Tibial nerve (tissue), 4 donors: ENCODE results near the gene HOXC4. TPM values are rescaled to one million over a fixed set of nuclear protein-coding genes. Genes with fewer than 3 reads are reported as not detected.
"Not testable (repeated sequence)": the region's sequence is repeated elsewhere in the genome, so short reads cannot be mapped to it uniquely, and the experiment has no call there.

ENCODE experiments used
- DNase-seq, 2 donors: peaks; one replicate each; pipeline ENCODE4 v3.0.0-alpha.2; 2019; ENCODE audit warnings: low spot score in 2 of 2
- H3K27ac ChIP-seq, 4 donors: fragments of 200-600 bp; sonication (generic) in 3 of 4; one replicate each; pipeline ENCODE4 v1.5.1; 2017 to 2019; ENCODE audit warnings: mild to moderate bottlenecking in 1 of 4
- H3K27me3 ChIP-seq, 2 donors: fragments of 200-600 bp; sonication (generic) in 1 of 2; one replicate each; pipeline versions ENCODE4 v1.5.1 to v1.6.0; 2017 to 2019
- H3K36me3 ChIP-seq, 3 donors: fragments of 200-600 bp; sonication (generic); one replicate each; pipeline ENCODE4 v1.5.1; 2018 to 2019
- H3K4me1 ChIP-seq, 4 donors: fragments of 200-600 bp; sonication (generic) in 3 of 4; one replicate each; pipeline ENCODE4 v1.5.1; 2017 to 2019
- H3K4me3 ChIP-seq, 4 donors: fragments of 200-600 bp; sonication (generic) in 3 of 4; one replicate each; pipeline ENCODE4 v1.5.1; 2017 to 2019; ENCODE audit warnings: mild to moderate bottlenecking in 1 of 4, moderate library complexity in 1 of 4
- H3K9me3 ChIP-seq, 4 donors: fragments of 200-600 bp; sonication (generic) in 3 of 4; one replicate each; pipeline ENCODE4 v1.5.1; 2017 to 2019
- CTCF ChIP-seq, 5 experiments: fragments of 200-600 bp in 3 of 5; fragments of 450-650 bp in 2 of 5; sonication (generic) in 3 of 5; IDR thresholded peaks; one replicate each; pipeline ENCODE4 v1.5.1; 2016 to 2019; ENCODE audit warnings: antibody characterized with exemption in 5 of 5, mild to moderate bottlenecking in 3 of 5, moderate library complexity in 2 of 5
- EP300 ChIP-seq, 2 donors: sonication (generic); formaldehyde crosslinking; IDR thresholded peaks; one replicate each; pipeline ENCODE4 v1.6.1; 2017; ENCODE audit warnings: antibody characterized with exemption in 2 of 2, mild to moderate bottlenecking in 1 of 2
- POLR2A ChIP-seq, 2 donors: fragments of 450-650 bp; IDR thresholded peaks; one replicate each; pipeline ENCODE4 v1.6.1; 2017; ENCODE audit warnings: antibody characterized with exemption in 2 of 2, mild to moderate bottlenecking in 2 of 2, moderate library complexity in 2 of 2
- WGBS, 2 donors: methylation state at CpG; one replicate each; pipeline ENCODE4 v1.1.5; 2018; 5-methylcytosine and 5-hydroxymethylcytosine counted together
- total RNA-seq, 4 donors: library from RNA; depleted of rRNA; stranded (reverse); fragments of >200 nt; gene quantifications; one replicate each; pipeline ENCODE4 v1.1.0, GENCODE V29; 2016

HOXC4 gene
- total RNA-seq, 4 donors from 2014 or later: 2.7 to 8.1 (median 4.1) TPM

GRCh38 chr12:54068418-54069070 is 14.9 kb downstream of the HOXC4 start:
- WGBS, 2 donors: 84 to 89% methylated on average over 4 of the region's 4 CpGs
- DNase-seq: no peak
- no peaks in the 10 kb centered on the region for H3K36me3 ChIP-seq
- H3K4me3 ChIP-seq: no peak overlapping the region
- H3K27me3 ChIP-seq: no peaks in the 10 kb centered on the region
- TF ChIP-seq POLR2A (IDR thresholded peaks at IDR 0.05) (no peak), EP300 (IDR thresholded peaks at IDR 0.05) (no peak), CTCF (IDR thresholded peaks at IDR 0.05) (no peak)
- H3K27ac ChIP-seq: no peak overlapping the region
- H3K4me1 ChIP-seq: peaks cover 0 to 3% (median 0%) of the 10 kb centered on the region in 4 donors
- no peaks in the 10 kb centered on the region for H3K9me3 ChIP-seq

GRCh38 chr12:54071942-54072341 is 18.3 kb downstream of the HOXC4 start:
- Histone ChIP-seq H3K27me3 (no peaks in the 10 kb centered on the region), H3K4me1 (peaks cover 0 to 3% (median 0%) of the 10 kb centered on the region in 4 donors), H3K27ac (no peak overlapping the region), H3K36me3 (no peaks in the 10 kb centered on the region), H3K4me3 (no peak overlapping the region), H3K9me3 (no peaks in the 10 kb centered on the region)
- no peak for DNase-seq
- 46 to 64% methylated on average over 1 of the region's 1 CpG for WGBS, 2 donors
- TF ChIP-seq EP300 (IDR thresholded peaks at IDR 0.05) (no peak), POLR2A (IDR thresholded peaks at IDR 0.05) (no peak), CTCF (IDR thresholded peaks at IDR 0.05) (no peak)

- H3K4me3 ChIP-seq: no peak overlapping the region
- 81 to 86% methylated on average over 6 of the region's 6 CpGs for WGBS, 2 donors
- H3K27me3 ChIP-seq: no peaks in the 10 kb centered on the region
- TF ChIP-seq EP300 (IDR thresholded peaks at IDR 0.05): no peak
- no peak for TF ChIP-seq POLR2A (IDR thresholded peaks at IDR 0.05)
- no peak for TF ChIP-seq CTCF (IDR thresholded peaks at IDR 0.05)
- H3K9me3 ChIP-seq: no peaks in the 10 kb centered on the region
- H3K4me1 ChIP-seq: no peaks in the 10 kb centered on the region
- H3K27ac ChIP-seq: no peak overlapping the region
- H3K36me3 ChIP-seq: no peaks in the 10 kb centered on the region
- DNase-seq: no peak
These were observed 20.7 kb downstream of the HOXC4 start for GRCh38 chr12:54074308-54074707.

- no peaks in the 10 kb centered on the region for H3K36me3 ChIP-seq
- no peak overlapping the region for H3K4me3 ChIP-seq
- H3K4me1 ChIP-seq: no peaks in the 10 kb centered on the region
- H3K27me3 ChIP-seq: no peaks in the 10 kb centered on the region
- H3K9me3 ChIP-seq: no peaks in the 10 kb centered on the region
- peak overlapping the region in 1 of 4 donors; percentile 91 for H3K27ac ChIP-seq
- WGBS, 2 donors: 47 to 64% methylated on average over 6 of the region's 6 CpGs
- TF ChIP-seq POLR2A (IDR thresholded peaks at IDR 0.05) (no peak), EP300 (IDR thresholded peaks at IDR 0.05) (no peak), CTCF (IDR thresholded peaks at IDR 0.05) (no peak)
- DNase-seq: no peak
These were observed 21.8 kb downstream of the HOXC4 start for GRCh38 chr12:54075409-54075808.

- Histone ChIP-seq H3K9me3 (no peaks in the 10 kb centered on the region), H3K4me3 (no peak overlapping the region), H3K27ac (peak overlapping the region in 2 of 4 donors; percentile 91 to 95), H3K4me1 (no peaks in the 10 kb centered on the region), H3K27me3 (no peaks in the 10 kb centered on the region), H3K36me3 (no peaks in the 10 kb centered on the region)
- no peak for DNase-seq
- TF ChIP-seq EP300 (IDR thresholded peaks at IDR 0.05) (no peak), CTCF (IDR thresholded peaks at IDR 0.05) (no peak), POLR2A (IDR thresholded peaks at IDR 0.05) (no peak)
These were observed 22.3 kb downstream of the HOXC4 start for GRCh38 chr12:54075974-54076373.

GRCh38 chr12:54077843-54078242 is 24.2 kb downstream of the HOXC4 start:
- Histone ChIP-seq H3K4me3 (peak overlapping the region in 3 of 4 donors; percentile 7 to 31 (median 22)), H3K27ac (peak overlapping the region; percentile 28 to 95 (median 87))
- DNase-seq, H3K9me3 ChIP-seq, H3K36me3 ChIP-seq, H3K27me3 ChIP-seq, H3K4me1 ChIP-seq: not testable (repeated sequence)
- WGBS, 2 donors: 52 to 62% methylated on average over 10 of the region's 10 CpGs

- not testable (repeated sequence) for H3K27me3 ChIP-seq, H3K36me3 ChIP-seq, H3K9me3 ChIP-seq, H3K4me1 ChIP-seq, DNase-seq
- H3K27ac ChIP-seq: peak overlapping the region; percentile 55 to 95 (median 87)
- peak overlapping the region; percentile 15 to 45 (median 32) for H3K4me3 ChIP-seq
- WGBS, 2 donors: 40 to 44% methylated on average over 9 of the region's 9 CpGs
These were observed 25.5 kb downstream of the HOXC4 start for GRCh38 chr12:54079115-54079514.
